CD14-positive monocyte (primary cell): ENCODE measurements around the gene DCLK1. TPM values are rescaled to one million over a fixed set of nuclear protein-coding genes. Genes with fewer than 3 reads are reported as not detected.

Experiments
- DNase-seq, 3 donors: peaks; one replicate each; pipeline ENCODE4 v3.0.0-alpha.2; 2011 to 2022
- H2AFZ ChIP-seq: 2 replicates; pipeline ENCODE4 v1.6.0; 2012; ENCODE audit warnings: mild to moderate bottlenecking, low read depth, low read length, inconsistent platforms; ENCODE audit not compliant: insufficient read depth, poor library complexity, severe bottlenecking
- H3K27ac ChIP-seq, 2 donors: 1 replicate in 1 of 2; 2 replicates in 1 of 2; pipeline ENCODE4 v1.5.1; 2012 to 2013; ENCODE audit warnings: low read length in 2 of 2, control low read depth in 1 of 2, inconsistent platforms in 1 of 2, low read depth in 1 of 2, mild to moderate bottlenecking in 1 of 2
- H3K27me3 ChIP-seq, 2 donors: one replicate each; pipeline versions ENCODE4 v1.6.0 to v1.6.1; 2011 to 2013; ENCODE audit warnings: low read length in 2 of 2; ENCODE audit not compliant: control insufficient read depth in 2 of 2, insufficient read depth in 2 of 2
- H3K36me3 ChIP-seq, 2 donors: replicated peaks in 1 of 2; 1 replicate in 1 of 2; 2 replicates in 1 of 2; pipeline versions ENCODE4 v1.5.1 to v1.6.1; 2012 to 2013; ENCODE audit warnings: low read length in 2 of 2, control low read depth in 1 of 2, inconsistent platforms in 1 of 2, mild to moderate bottlenecking in 1 of 2; ENCODE audit not compliant: insufficient read depth in 2 of 2, control insufficient read depth in 1 of 2
- H3K4me1 ChIP-seq, 2 donors: 1 replicate in 1 of 2; 2 replicates in 1 of 2; pipeline versions ENCODE4 v1.5.1 to v1.6.1; 2012 to 2013; ENCODE audit warnings: low read length in 2 of 2, control low read depth in 1 of 2, inconsistent platforms in 1 of 2, mild to moderate bottlenecking in 1 of 2, moderate library complexity in 1 of 2; ENCODE audit not compliant: insufficient read depth in 2 of 2, control insufficient read depth in 1 of 2
- H3K4me2 ChIP-seq: replicated peaks from 2 replicates; pipeline ENCODE3; 2012; ENCODE audit warnings: low read length, moderate library complexity, mild to moderate bottlenecking; ENCODE audit not compliant: poor library complexity, severe bottlenecking; ENCODE audit errors: extremely low read depth
- H3K4me3 ChIP-seq, 3 experiments: fragments of 200-600 bp in 1 of 3; sonication (generic) in 1 of 3; replicated peaks in 1 of 3; 1 replicate in 2 of 3; 2 replicates in 1 of 3; pipeline ENCODE4 v1.5.1; 2011 to 2013; ENCODE audit warnings: low read length in 3 of 3, mild to moderate bottlenecking in 3 of 3, control low read depth in 2 of 3, low read depth in 2 of 3, inconsistent platforms in 1 of 3, moderate library complexity in 1 of 3
- H3K79me2 ChIP-seq: 2 replicates; pipeline ENCODE4 v1.6.0; 2012; ENCODE audit warnings: mild to moderate bottlenecking, control low read depth, inconsistent platforms, low read length, moderate library complexity; ENCODE audit not compliant: insufficient read depth
- H3K9ac ChIP-seq: 2 replicates; pipeline ENCODE4 v1.6.0; 2017; ENCODE audit warnings: low read length, mild to moderate bottlenecking; ENCODE audit not compliant: insufficient read depth, poor library complexity, severe bottlenecking
- H3K9me3 ChIP-seq, 2 donors: replicated peaks in 1 of 2; 1 replicate in 1 of 2; 2 replicates in 1 of 2; pipeline versions ENCODE4 v1.5.1 to v1.6.1; 2012 to 2013; ENCODE audit warnings: low read length in 2 of 2, control low read depth in 1 of 2; ENCODE audit not compliant: control insufficient read depth in 1 of 2, insufficient read depth in 1 of 2
- H4K20me1 ChIP-seq: 2 replicates; pipeline ENCODE4 v1.6.0; 2012; ENCODE audit warnings: mild to moderate bottlenecking, low read length, control low read depth, moderate library complexity; ENCODE audit not compliant: insufficient read depth
- H3K27ac Mint-ChIP-seq, 7 donors: one replicate each; pipeline ENCODE4 v1.8.0; 2020; ENCODE audit warnings: mild to moderate bottlenecking in 7 of 7, mixed read lengths in 7 of 7, moderate library complexity in 6 of 7, inconsistent platforms in 2 of 7
- H3K27me3 Mint-ChIP-seq, 3 donors: one replicate each; pipeline ENCODE4 v1.8.0; 2021 to 2022; ENCODE audit warnings: low read depth in 3 of 3, mild to moderate bottlenecking in 3 of 3, mixed read lengths in 3 of 3, moderate library complexity in 3 of 3, inconsistent platforms in 1 of 3
- H3K36me3 Mint-ChIP-seq, 2 donors: one replicate each; pipeline ENCODE4 v1.8.0; 2020; ENCODE audit warnings: mixed read lengths in 2 of 2, inconsistent platforms in 1 of 2, mild to moderate bottlenecking in 1 of 2
- H3K4me1 Mint-ChIP-seq: one replicate; pipeline ENCODE4 v1.8.0; 2020; ENCODE audit warnings: mild to moderate bottlenecking, mixed read lengths
- H3K4me3 Mint-ChIP-seq, 2 donors: one replicate each; pipeline ENCODE4 v1.8.0; 2020; ENCODE audit warnings: mild to moderate bottlenecking in 2 of 2, mixed read lengths in 2 of 2, moderate library complexity in 1 of 2
- H3K9me3 Mint-ChIP-seq, 7 donors: one replicate each; pipeline ENCODE4 v1.8.0; 2020 to 2022; ENCODE audit warnings: mixed read lengths in 7 of 7, mild to moderate bottlenecking in 6 of 7, moderate library complexity in 6 of 7, inconsistent platforms in 2 of 7
- WGBS: methylation state at CpG from one replicate; pipeline ENCODE4 v1.1.5; 2013; ENCODE audit warnings: missing lambda C conversion rate; ENCODE audit not compliant: insufficient coverage; 5-methylcytosine and 5-hydroxymethylcytosine counted together
- intact Hi-C, 2 donors: fragments of 100-400 bp; cut with micrococcal nuclease; formaldehyde crosslinking; loops; one replicate each; pipeline versions ENCODE4 v1.15.0 to v1.15.1; 2023
- polyA plus RNA-seq, 3 donors: library from polyadenylated mRNA; depleted of rRNA in 1 of 3; unstranded in 2 of 3; stranded (reverse) in 1 of 3; fragments of 300-500 nt in 2 of 3; fragments of >200 nt in 1 of 3; fragmentation: Illumina TruSeq in 2 of 3; gene quantifications; 1 replicate in 2 of 3; 2 replicates in 1 of 3; pipeline ENCODE4 v1.2.3, GENCODE V29; 2012 to 2021
- TF ChIP-seq, protein P1 (sequence below): fragments of 200-600 bp; IDR thresholded peaks from one replicate; pipeline ENCODE4 v1.8.0; 2022; ENCODE audit warnings: antibody characterized with exemption, mild to moderate bottlenecking

Gene DCLK1
- polyA plus RNA-seq, 3 donors: not detected

DNA sequence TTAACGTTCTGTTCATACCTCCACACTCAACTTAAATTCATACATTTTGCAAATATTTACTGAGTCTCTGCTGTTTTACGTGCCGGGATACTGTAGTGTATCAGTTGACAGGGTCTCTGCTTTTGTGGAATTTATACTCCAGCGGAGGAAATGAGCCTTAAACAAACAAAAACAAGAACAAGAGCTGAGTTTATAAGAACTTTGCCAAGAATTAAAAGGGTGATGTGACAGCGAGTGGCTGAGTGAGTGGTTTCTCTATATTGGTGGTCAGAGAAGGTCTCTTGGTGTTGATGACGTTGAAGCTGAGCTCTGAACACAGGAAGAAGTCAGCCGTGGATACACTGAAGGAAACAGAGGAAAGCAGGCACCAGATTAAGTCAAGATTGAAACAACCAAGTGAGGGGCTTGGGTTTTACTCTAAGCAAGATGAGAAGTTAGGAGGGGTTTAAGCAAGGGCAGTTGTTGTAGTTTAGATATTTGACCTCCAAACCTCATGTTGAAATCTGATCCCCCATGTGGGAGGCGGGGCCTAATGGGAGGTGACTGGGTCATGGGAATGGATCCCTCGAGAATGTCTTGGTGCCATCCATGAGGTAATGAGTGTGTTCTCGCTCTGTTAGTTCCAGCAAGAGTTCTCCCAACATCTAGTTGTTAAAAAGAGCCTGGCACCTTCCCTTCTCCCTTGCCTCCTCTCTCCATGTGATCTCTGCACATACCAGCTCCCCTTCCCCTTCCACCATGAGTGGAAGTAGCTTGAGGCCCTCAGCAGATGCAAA, 248.3 kb downstream of the DCLK1 start:
- H3K27me3 ChIP-seq: no peaks in the 10 kb centered on the region
- no peak overlapping the region for H3K27ac ChIP-seq
- Mint-ChIP-seq H3K9me3 (peaks cover 0 to 6% (median 5%) of the 10 kb centered on the region in 7 donors), H3K27ac (no peak overlapping the region), H3K4me3 (no peak overlapping the region), H3K36me3 (no peaks in the 10 kb centered on the region), H3K4me1 (no peaks in the 10 kb centered on the region), H3K27me3 (no peaks in the 10 kb centered on the region)
- no peak overlapping the region for H2AFZ ChIP-seq
- DNase-seq: no peak
- H3K36me3 ChIP-seq: no peaks in the 10 kb centered on the region
- no peaks in the 10 kb centered on the region for H3K79me2 ChIP-seq
- no peaks in the 10 kb centered on the region for H3K9me3 ChIP-seq
- H3K4me1 ChIP-seq: no peaks in the 10 kb centered on the region
- H3K4me3 ChIP-seq: no peak overlapping the region
- no peak overlapping the region for H3K4me2 ChIP-seq
- no peak overlapping the region for H3K9ac ChIP-seq
- intact Hi-C loops: no loop called here
- H4K20me1 ChIP-seq: no peaks in the 10 kb centered on the region
- TF ChIP-seq, protein P1, sequence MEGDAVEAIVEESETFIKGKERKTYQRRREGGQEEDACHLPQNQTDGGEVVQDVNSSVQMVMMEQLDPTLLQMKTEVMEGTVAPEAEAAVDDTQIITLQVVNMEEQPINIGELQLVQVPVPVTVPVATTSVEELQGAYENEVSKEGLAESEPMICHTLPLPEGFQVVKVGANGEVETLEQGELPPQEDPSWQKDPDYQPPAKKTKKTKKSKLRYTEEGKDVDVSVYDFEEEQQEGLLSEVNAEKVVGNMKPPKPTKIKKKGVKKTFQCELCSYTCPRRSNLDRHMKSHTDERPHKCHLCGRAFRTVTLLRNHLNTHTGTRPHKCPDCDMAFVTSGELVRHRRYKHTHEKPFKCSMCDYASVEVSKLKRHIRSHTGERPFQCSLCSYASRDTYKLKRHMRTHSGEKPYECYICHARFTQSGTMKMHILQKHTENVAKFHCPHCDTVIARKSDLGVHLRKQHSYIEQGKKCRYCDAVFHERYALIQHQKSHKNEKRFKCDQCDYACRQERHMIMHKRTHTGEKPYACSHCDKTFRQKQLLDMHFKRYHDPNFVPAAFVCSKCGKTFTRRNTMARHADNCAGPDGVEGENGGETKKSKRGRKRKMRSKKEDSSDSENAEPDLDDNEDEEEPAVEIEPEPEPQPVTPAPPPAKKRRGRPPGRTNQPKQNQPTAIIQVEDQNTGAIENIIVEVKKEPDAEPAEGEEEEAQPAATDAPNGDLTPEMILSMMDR: no peak
- 76% methylated on average over 5 of the region's 10 CpGs for WGBS

DNA sequence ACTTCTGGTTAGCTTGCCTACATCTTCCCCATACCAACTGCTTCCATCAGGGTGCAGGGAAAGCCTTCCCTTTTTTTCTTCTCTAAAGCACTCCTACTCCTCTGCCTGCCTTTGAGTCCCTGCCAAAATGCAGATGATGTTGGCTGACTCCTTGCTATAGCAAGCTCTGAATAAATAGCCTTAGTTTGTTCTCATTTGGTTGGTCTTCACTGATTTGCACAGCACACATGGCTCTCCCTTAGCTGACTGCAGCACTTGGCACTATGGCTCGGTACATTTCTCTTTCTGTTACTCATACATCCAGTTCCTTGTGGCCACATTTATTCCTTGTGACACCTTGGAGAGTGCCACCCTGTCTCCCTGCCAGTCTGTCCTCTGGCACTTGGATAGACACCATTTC, 249.8 kb downstream of the DCLK1 start:
- H3K4me3 Mint-ChIP-seq: no peak overlapping the region

More for the DNA sequence above, 249.8 kb downstream of the DCLK1 start:
- no peak overlapping the region for H3K27ac Mint-ChIP-seq
- Histone ChIP-seq H2AFZ (no peak overlapping the region), H4K20me1 (no peaks in the 10 kb centered on the region), H3K4me3 (no peak overlapping the region), H3K4me2 (no peak overlapping the region), H3K27me3 (no peaks in the 10 kb centered on the region), H3K4me1 (no peaks in the 10 kb centered on the region), H3K36me3 (no peaks in the 10 kb centered on the region), H3K27ac (no peak overlapping the region), H3K79me2 (no peaks in the 10 kb centered on the region), H3K9ac (no peak overlapping the region), H3K9me3 (no peaks in the 10 kb centered on the region)
- H3K36me3 Mint-ChIP-seq: no peaks in the 10 kb centered on the region
- no peaks in the 10 kb centered on the region for H3K4me1 Mint-ChIP-seq
- TF ChIP-seq, protein P1: no peak
- intact Hi-C loops: no loop called here
- peaks cover 0 to 6% (median 5%) of the 10 kb centered on the region in 7 donors for H3K9me3 Mint-ChIP-seq
- DNase-seq: no peak
- H3K27me3 Mint-ChIP-seq: no peaks in the 10 kb centered on the region
- WGBS: 78% methylated on average over 1 of the region's 1 CpG
